Non-pigmented ciliary epithelial cell (primary cell): ENCODE data around the gene ORC2.

Source experiments
- DNase-seq: peaks from one replicate; pipeline ENCODE4 v3.0.0-alpha.2; 2010; ENCODE audit warnings: low read depth

Gene ORC2

DNA sequence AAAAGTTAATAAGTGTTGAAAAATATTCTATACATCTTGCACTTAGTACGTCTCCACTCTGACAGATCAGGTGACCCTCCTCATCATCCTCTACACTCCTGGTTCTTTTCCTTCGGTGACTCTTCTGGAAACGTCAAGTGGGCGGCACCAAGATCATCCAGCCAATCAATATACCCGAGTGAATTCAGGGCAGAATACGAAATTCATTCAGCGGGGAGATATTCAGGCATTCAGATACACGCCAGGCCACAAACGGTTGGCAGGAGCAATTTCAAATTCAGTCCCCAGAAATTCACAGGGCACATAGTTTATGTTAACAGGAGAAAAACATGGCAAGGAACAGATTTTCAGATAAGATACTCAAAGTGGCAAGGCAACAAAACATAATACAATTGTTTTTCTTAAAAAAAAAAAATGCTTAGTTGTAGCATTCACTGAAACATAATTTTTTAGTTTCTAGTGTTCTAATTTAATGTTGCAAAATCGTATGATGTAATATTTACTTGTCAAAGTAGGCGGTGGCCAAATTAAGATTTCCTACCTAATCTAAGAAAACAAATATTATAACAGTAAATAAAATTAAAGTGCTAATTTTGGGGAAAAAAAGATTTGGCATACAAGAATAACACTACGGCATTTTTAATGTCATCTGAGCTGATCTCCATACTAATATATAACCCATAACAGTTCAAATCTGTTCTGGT, 103.2 kb downstream of the ORC2 start:
- DNase-seq = no peak
